HepG2 (cell line): Measurements from ENCODE around the gene PAQR7. TPM values are rescaled to one million over a fixed set of nuclear protein-coding genes. Genes with fewer than 3 reads are reported as not detected.
A peak's percentile ranks its signal among the peaks of the same experiment; 100 is the strongest.

Experiments
- FOXO1 ChIP-seq: sonication (generic); formaldehyde crosslinking; IDR thresholded peaks from 2 replicates; pipeline ENCODE4 v1.4.0; 2020; ENCODE audit warnings: missing genetic modification reagents
- GPBP1L1 ChIP-seq: sonication (generic); formaldehyde crosslinking; IDR thresholded peaks from 2 replicates; pipeline ENCODE4 v1.5.0; 2020; ENCODE audit warnings: mild to moderate bottlenecking, missing genetic modification reagents
- HOXA7 ChIP-seq: sonication (generic); formaldehyde crosslinking; IDR thresholded peaks from 2 replicates; pipeline ENCODE4 v1.8.1; 2022; ENCODE audit warnings: mild to moderate bottlenecking, missing genetic modification reagents, moderate library complexity
- HOXA9 ChIP-seq: sonication (generic); formaldehyde crosslinking; IDR thresholded peaks from 2 replicates; pipeline ENCODE4 v1.8.1; 2022; ENCODE audit warnings: missing genetic modification reagents, mild to moderate bottlenecking, moderate library complexity, borderline replicate concordance
- KDM4B ChIP-seq: sonication (generic); formaldehyde crosslinking; IDR thresholded peaks from 2 replicates; pipeline ENCODE4 v1.4.0; 2020; ENCODE audit warnings: missing genetic modification reagents
- MED13 ChIP-seq: sonication (generic); formaldehyde crosslinking; IDR thresholded peaks from 2 replicates; pipeline ENCODE4 v1.5.0; 2020; ENCODE audit warnings: missing genetic modification reagents
- MEIS1 ChIP-seq: sonication (generic); formaldehyde crosslinking; IDR thresholded peaks from 2 replicates; pipeline ENCODE4 v1.9.0; 2021; ENCODE audit warnings: mild to moderate bottlenecking, missing genetic modification reagents, moderate library complexity, borderline replicate concordance
- ONECUT2 ChIP-seq: sonication (generic); formaldehyde crosslinking; IDR thresholded peaks from 2 replicates; pipeline ENCODE4 v1.4.0; 2020; ENCODE audit warnings: missing genetic modification reagents
- PPARG ChIP-seq: conservative IDR thresholded peaks from 2 replicates; pipeline ENCODE4 v1.6.1; 2016; ENCODE audit warnings: missing biosample characterization, missing genetic modification reagents
- SETDB1 ChIP-seq: sonication (generic); formaldehyde crosslinking; IDR thresholded peaks from 2 replicates; pipeline ENCODE4 v1.5.1; 2020; ENCODE audit warnings: missing genetic modification reagents, mild to moderate bottlenecking, borderline replicate concordance
- SNAPC2 ChIP-seq: sonication (generic); formaldehyde crosslinking; IDR thresholded peaks from 2 replicates; pipeline ENCODE4 v1.8.1; 2022; ENCODE audit warnings: mild to moderate bottlenecking, missing genetic modification reagents
- THAP11 ChIP-seq: IDR thresholded peaks from 2 replicates; pipeline ENCODE4 v1.6.1; 2016; ENCODE audit warnings: missing biosample characterization, missing genetic modification reagents
- THAP8 ChIP-seq: sonication (generic); formaldehyde crosslinking; IDR thresholded peaks from 2 replicates; pipeline ENCODE4 v1.5.1; 2020; ENCODE audit warnings: missing genetic modification reagents, mild to moderate bottlenecking, borderline replicate concordance
- ZBTB25 ChIP-seq: IDR thresholded peaks from 2 replicates; pipeline ENCODE4 v1.6.1; 2018; ENCODE audit warnings: missing genetic modification reagents
- ZBTB7A ChIP-seq: sonication (generic); formaldehyde crosslinking; IDR thresholded peaks from 2 replicates; pipeline ENCODE4 v1.8.0; 2022; ENCODE audit warnings: mild to moderate bottlenecking, missing genetic modification reagents
- ZNF350 ChIP-seq: sonication (generic); formaldehyde crosslinking; IDR thresholded peaks from 2 replicates; pipeline ENCODE4 v1.4.0; 2020; ENCODE audit warnings: mild to moderate bottlenecking, low read depth, missing genetic modification reagents, borderline replicate concordance
- ZNF354B ChIP-seq: sonication (generic); formaldehyde crosslinking; IDR thresholded peaks from 2 replicates; pipeline ENCODE4 v1.8.0; 2022; ENCODE audit warnings: mild to moderate bottlenecking, missing genetic modification reagents
- ZSCAN31 ChIP-seq: sonication (generic); formaldehyde crosslinking; IDR thresholded peaks from 2 replicates; pipeline ENCODE4 v1.5.0; 2020; ENCODE audit warnings: low read depth, mild to moderate bottlenecking, missing genetic modification reagents
- polyA plus RNA-seq, 8 experiments: library from polyadenylated mRNA; depleted of rRNA in 3 of 8; stranded (reverse) in 7 of 8; unstranded in 1 of 8; fragments of >200 nt; fragmentation: Illumina TruSeq in 4 of 8; extraction: Trizol in 4 of 8; gene quantifications; 2 replicates each; pipeline versions ENCODE4 v1.2.1 to v1.2.3, GENCODE V29; 2011 to 2016; ENCODE audit warnings: low read depth in 4 of 8, missing spikeins in 1 of 8, mixed read lengths in 1 of 8; ENCODE audit not compliant: insufficient read depth in 1 of 8
- total RNA-seq, 5 experiments: library from RNA; depleted of rRNA; stranded (reverse); fragments of >200 nt; fragmentation: Illumina TruSeq; extraction: Trizol; gene quantifications; 2 replicates each; pipeline ENCODE4 v1.2.3, GENCODE V29; 2016; ENCODE audit warnings: low read depth in 1 of 5
- TF ChIP-seq, protein P1 (sequence below): sonication (generic); formaldehyde crosslinking; IDR thresholded peaks from 2 replicates; pipeline ENCODE4 v1.4.0; 2020; ENCODE audit warnings: mild to moderate bottlenecking, missing genetic modification reagents, borderline replicate concordance

Gene PAQR7
- total and polyA plus RNA-seq, 2 of the 13 experiments (the other 11 are each of a cell fraction or from before 2014, with no cell fraction given), result 13.2 to 16.6 TPM

GRCh38 chr1:25858906-25859789 is 16.4 kb downstream of the PAQR7 start, which contains the start of gene AUNIP (continued):
- no peak for TF ChIP-seq SETDB1 (CRISPR knock-in tag)
- TF ChIP-seq MED13 (CRISPR knock-in tag), result peak; percentile 22; the same call in 1 of the 2 replicates
- no peak for TF ChIP-seq GPBP1L1 (CRISPR knock-in tag)
- TF ChIP-seq, protein P1, sequence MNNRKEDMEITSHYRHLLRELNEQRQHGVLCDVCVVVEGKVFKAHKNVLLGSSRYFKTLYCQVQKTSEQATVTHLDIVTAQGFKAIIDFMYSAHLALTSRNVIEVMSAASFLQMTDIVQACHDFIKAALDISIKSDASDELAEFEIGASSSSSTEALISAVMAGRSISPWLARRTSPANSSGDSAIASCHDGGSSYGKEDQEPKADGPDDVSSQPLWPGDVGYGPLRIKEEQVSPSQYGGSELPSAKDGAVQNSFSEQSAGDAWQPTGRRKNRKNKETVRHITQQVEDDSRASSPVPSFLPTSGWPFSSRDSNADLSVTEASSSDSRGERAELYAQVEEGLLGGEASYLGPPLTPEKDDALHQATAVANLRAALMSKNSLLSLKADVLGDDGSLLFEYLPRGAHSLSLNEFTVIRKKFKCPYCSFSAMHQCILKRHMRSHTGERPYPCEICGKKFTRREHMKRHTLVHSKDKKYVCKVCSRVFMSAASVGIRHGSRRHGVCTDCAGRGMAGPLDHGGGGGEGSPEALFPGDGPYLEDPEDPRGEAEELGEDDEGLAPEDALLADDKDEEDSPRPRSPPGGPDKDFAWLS (CRISPR knock-in tag), result 0 out of 2 replicates have a peak, but pooled peaks have one; percentile 23
- peak; percentile 22 for TF ChIP-seq ZSCAN31 (CRISPR knock-in tag)
- TF ChIP-seq PPARG (CRISPR knock-in tag), result peak; percentile 21; the same call in 1 of the 2 replicates
- no peak for TF ChIP-seq ZBTB7A (CRISPR knock-in tag)
- peak; percentile 78; the same call in 1 of the 2 replicates for TF ChIP-seq ZNF354B (CRISPR knock-in tag)
- peak; percentile 19; the same call in 1 of the 2 replicates for TF ChIP-seq FOXO1 (CRISPR knock-in tag)
- no peak for TF ChIP-seq ZNF350
- TF ChIP-seq ZBTB25, result peak; percentile 76; the same call in 1 of the 2 replicates
- TF ChIP-seq THAP8, result no peak
- TF ChIP-seq THAP11 (CRISPR knock-in tag), result peak; percentile 71
- 0 out of 2 replicates have a peak, but pooled peaks have one; percentile 19 for TF ChIP-seq KDM4B
- TF ChIP-seq MEIS1 (CRISPR knock-in tag), result peak; percentile 22; the same call in 1 of the 2 replicates
- 0 out of 2 replicates have a peak, but pooled peaks have one; percentile 88 for TF ChIP-seq HOXA9 (CRISPR knock-in tag)
- 0 out of 2 replicates have a peak, but pooled peaks have one; percentile 37 for TF ChIP-seq HOXA7
- 0 out of 2 replicates have a peak, but pooled peaks have one; percentile 29 for TF ChIP-seq ONECUT2 (CRISPR knock-in tag)
- peak; percentile 78; the same call in 1 of the 2 replicates for TF ChIP-seq SNAPC2 (CRISPR knock-in tag)
